Measurements from ENCODE around the gene DPP8.
"Not testable (repeated sequence)": the region's sequence is repeated elsewhere in the genome, so short reads cannot be mapped to it uniquely, and the experiment has no call there.

Gene DPP8

DNA sequence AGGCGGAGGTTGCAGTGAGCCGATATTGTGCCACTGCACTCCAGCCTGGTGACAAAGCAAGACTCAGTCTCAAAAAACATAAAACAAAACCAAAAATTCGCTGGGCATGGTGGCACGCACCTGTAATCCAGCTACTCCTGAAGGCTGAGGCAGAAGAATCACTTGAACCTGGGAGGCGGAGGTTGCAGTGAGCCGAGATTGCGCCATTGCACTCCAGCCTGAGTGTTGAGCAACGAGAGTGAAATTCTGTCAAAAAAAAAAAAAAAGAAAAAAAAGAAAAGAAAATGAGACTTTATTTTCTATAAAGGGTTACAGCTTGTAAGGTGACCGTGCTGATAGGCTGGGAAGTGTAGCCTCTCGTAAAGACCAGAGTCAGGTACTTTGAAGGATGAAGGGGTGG lies 6.7 kb upstream of the DPP8 start:
- DNase-seq (ENCODE audit: low spot score), result no peak

DNA sequence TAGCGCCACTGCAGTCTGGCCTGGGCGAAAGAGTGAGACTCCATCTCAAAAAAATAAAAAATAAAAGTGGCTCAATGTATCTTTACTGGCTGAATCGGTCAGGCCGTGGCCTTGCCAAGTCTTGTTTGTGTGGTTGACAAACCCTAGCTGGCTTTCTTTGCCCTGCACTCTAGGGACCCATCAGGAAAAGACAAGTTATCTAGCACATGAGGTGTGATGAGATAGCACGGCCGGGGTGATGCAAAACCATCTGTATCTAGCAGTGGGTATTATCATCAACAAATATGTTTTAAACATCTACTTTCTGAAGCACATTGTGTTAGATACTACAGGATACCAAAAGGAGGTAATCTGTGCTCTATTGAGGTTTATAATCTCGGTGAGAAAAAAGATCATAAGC lies 3.9 kb upstream of the DPP8 start:
- no peak for DNase-seq (ENCODE audit: low spot score)

DNA sequence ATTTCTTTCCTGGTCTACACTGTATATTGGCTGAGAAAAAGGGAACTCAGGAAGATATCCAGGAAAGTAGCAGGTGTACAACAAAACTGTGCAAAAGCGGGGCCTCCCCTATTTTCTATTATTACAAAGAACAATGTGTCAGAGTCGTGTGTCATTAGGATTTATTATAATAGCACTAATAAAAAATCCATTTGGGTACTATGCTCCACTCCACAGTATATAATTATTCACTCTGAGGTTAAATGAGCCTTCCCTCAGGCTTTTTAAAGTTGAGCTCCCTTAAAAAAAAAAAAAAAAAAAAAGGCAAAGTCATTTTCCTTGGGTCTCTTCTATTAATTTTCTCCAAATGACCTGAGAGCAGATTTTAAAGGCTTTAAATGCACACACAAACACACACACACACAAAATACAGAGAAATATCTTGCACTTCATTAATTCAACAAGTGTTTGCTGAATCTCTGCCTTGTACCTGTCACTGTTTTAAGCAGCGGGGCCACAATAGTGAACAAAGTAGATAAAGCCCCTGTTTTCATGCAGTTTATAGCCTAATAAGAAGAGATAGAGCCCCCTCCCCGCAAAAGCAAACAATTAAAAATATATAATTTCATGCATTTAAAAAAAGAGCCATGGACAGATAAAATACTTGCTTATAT lies 1.3 kb upstream of the DPP8 start:
- DNase-seq (ENCODE audit: low spot score), result no peak

DNA sequence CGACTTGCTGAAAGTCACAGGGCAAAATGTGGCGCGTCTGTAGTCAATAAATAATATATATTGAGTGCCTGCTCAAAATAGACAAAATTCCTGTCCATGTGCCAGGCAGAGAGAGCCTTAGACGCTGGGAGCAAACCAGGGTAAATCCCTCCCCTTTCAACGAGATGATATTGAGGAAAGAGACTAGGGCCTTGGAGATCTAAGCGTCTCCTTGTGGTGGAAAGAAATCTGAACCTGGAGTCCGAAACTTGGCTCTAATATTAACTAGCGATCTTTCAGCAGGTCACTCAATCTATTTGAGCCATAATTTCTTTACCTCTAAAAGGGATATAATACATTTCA lies 348 bp upstream of the DPP8 start:
- no peak for DNase-seq (ENCODE audit: low spot score)

DNA sequence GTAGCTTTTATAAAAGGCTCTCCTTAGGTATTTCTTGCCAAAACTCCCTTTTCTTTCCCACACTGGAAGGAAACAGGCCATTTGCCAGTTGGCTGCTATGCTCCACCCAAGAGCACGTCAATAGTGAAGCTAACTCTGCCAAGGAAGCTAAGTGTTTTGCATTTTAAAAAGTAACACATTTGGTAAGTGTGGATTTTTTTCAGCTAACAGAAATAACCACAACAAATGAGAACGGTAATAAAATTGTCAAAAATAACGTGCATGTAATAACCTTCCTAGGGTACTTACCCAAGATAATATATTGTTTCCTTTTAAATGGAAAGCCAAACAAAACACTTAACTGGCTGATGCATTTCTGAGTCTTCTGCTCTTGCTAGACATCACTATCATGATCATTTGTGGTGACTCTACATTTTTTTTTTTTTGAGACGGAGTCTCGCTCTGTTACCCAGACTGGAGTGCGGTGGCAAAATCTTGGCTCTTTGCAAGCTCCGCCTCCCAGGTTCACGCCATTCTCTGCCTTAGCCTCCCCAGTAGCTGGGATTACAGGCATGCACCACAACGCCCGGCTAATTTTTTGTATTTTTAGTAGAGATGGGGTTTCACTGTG lies 4.6 kb downstream of the DPP8 start:
- DNase-seq (ENCODE audit: low spot score), result no peak

DNA sequence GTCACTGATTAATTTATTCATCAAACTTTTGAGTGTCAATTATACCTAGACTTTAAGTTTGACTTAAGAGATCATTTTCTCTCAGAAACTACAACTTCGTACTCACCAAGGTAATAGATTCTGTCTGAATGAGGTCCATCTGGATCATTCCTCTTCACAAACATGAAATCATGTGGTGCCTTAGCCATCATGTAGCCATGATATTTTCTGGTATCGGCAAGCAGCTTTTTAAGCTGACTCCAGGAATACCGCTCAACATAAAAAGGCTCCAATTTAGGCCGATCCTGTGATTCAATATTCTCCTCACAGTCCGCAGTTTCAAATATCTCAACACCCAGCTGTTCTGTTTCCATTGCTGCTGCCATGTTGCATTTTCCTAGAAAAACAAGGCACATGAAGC lies 5.3 kb downstream of the DPP8 start:
- DNase-seq (ENCODE audit: low spot score), result no peak

DNA sequence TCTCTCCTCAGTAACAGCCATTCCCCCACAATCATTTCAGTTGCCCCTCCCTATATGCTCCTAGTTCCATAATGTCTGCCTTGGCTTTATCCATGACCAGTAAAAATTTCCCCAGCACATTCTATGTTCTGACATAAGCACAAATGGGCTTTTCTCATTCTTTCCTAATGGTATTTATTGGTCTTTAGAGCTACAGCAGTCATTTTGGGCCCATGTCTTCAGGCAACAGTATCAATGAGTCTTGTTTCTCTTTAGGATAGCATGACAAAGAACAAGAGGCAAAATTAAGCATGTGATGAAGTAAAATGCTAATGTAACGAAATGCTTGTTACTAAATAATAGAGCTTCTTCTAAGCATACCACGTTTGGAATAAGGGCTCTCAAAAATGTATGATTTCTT lies 8.2 kb downstream of the DPP8 start:
- DNase-seq (ENCODE audit: low spot score), result no peak

DNA sequence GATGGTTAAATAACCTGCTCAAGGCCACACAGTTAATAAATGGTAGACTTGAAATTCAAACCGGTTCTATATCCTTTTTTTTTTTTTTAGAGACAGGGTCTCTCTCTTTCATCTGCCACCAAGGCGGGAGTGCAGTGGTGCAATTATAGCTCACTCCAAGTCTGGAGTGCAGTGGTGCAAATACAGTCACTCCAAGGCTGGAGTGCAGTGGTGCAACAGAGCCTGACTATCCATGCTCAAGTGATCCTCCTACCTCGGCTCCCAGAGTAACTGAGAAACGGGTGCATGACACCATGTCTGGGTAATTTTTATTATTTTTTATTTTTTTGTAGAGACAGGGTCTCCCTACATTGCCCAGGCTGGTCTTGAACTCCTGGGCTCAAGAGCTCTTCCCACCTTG lies 23.4 kb downstream of the DPP8 start:
- DNase-seq (ENCODE audit: low spot score), result no peak

DNA sequence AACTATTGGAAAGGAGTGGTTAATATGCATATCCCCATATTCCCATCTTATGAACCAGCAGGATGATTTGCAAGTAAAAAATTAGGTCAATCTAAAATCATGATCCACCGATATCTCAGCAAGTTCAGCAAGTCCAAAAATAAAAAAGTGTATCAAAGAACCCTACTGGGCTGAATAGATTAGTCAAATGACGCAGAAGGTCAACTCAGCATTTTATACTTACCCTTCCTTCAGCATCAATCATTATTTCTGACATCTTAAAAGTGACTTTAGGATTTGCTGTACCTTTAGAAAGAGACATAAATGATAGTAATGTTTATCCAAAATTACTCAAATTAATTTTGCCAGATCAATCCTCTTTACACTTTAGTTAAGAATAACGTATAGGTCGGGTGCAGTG lies 32.6 kb downstream of the DPP8 start:
- no peak for DNase-seq (ENCODE audit: low spot score)

DNA sequence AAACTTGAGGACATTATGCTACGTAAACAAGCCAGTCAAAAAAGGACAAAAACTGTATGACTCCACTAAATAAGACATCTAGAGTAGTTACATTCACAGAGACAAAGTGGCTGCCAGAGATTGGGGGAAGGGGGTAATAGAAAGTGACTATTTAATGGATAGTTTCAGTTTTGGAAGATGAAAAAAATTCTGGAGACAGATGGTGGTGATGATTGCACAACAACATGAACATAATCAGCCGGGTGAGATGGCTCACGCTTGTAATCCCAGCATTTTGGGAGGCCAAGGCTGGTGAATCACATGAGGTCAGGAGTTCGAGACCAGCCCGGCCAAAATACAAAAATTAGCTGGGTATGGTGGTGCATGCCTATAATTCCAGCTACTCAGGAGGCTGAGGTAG lies 40.6 kb downstream of the DPP8 start:
- no peak for DNase-seq (ENCODE audit: low spot score)

DNA sequence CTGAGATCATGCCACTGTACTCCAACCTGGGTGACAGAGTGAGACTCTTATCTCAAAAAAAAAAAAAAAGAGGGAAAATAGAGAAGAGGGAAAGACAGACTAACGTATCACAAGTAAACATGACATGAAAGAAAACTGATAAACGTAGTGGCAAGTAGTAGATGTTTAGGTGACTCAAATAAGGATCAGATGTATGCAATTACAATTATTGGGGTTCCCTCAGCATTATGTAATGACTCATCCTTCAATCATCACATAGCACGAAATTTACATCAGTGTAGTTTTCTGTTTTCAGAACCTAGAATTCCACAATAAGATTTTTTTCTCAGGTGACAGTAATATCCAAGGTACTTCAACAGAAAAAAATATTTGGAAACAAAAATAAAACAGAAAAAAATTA lies 46.6 kb downstream of the DPP8 start:
- DNase-seq (ENCODE audit: low spot score), result no peak

DNA sequence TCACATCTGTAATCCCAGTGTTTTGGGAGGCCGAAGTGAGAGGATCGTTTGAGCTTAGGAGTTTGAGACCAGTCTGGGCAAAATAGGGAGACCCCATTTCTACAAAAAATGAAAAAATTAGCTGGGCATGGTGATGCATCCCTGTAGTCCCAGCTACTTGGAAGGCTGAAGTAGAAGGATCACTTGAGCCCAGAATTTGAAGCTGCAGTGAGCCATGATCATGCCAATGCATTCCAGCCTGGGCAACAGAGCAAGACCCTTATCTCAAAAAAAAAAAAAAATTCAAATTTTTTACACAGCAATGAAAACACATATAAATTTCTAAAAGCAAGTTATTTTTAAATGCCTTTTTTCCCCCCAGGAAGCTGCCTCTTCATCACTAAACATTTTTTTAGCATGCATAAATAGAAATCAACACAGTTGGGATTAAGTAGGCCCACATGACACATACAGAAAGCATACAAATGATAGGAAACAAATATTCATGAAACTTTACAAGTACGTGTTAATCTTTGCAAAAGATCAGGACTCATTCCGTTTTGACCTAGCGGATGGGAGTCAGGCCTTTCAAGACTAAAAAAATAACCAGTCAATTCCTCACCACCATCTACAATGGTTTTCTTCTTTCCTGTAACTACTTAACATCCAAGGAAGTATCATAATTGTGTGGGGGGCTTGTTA lies 49.1 kb downstream of the DPP8 start:
- DNase-seq (ENCODE audit: low spot score), result no peak

DNA sequence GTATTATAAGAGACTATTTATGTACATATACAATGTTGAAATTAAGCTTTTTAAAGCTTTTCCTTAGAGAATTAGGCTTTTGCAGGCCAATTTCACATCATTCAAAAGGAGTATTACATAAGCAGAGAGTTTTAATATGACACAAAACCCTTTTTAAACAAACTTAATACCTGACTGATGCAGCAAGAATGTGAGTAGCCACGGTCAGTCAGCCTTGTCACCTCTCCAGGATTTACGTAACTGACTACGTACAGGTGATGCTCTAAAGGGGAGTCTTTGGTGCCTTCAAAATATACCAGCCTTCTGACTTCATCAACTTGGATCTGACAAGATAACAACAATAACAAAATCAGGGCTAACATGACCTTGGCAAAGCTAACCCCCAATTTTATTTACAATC lies 50.6 kb downstream of the DPP8 start:
- DNase-seq (ENCODE audit: low spot score), result no peak

DNA sequence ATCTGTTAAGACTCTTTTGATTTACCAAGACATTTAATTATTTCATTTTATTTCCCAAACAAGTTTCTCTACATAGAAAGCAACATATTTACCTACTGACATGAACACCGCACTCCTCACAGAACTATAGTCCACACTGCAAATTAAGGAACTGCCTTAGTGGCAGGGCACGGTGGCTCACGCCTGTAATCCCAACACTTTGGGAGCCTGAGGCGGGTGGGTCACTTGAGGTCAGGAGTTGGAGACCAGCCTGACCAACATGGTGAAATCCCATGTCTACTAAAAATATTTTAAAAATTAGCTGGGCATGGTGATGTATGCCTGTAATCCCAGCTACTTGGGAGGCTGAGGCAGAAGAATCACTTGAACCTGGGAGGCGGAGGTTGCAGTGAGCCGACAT lies 54.4 kb downstream of the DPP8 start:
- DNase-seq (ENCODE audit: low spot score), result not testable (repeated sequence)

DNA sequence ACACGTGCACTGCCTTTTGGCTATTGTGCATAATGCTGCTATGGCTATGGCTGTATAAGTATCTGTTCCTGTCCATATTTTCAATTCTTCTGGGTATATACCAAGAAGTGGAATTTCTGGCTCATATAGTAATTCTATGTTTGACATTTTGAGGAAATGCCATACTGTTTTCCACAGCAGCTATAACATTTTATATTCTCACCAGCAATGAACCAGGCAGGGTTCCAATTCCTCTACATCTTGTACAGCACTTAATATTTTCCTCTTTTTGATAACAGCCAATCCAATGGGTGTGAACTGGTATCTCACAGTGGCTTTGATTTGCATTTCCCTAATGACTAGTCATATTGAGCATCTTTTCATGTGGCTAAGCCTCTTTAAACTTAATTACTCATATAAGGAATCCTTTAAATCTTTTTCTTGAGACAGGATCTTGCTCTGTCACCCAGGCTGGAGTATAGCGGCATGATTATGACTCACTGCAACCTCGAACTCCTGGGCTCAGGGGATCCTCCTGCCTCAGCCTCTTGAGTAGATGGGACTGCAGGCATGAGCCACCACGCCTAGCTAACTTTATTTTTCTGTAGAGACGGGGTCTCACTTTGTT lies 56.6 kb downstream of the DPP8 start:
- DNase-seq (ENCODE audit: low spot score), result no peak

DNA sequence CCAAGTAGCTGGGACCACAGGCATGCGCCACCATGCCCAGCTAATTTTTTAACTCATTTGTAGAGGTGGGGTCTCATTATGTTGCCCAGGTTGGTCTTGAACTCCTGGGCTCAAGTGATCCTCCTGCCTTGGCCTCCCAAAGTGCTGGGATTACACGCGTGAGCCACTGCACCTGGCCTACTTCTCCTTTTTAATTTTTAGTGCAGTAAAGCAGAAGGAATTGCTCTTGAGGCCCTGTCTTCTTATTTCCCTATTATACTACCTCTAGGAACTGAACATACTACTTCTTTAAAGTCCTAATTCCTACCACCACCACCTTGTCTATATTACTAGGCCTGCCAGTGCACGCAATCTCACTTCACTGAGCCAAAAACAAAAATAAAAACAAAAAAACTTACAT lies 62.2 kb downstream of the DPP8 start:
- not testable (repeated sequence) for DNase-seq (ENCODE audit: low spot score)

DNA sequence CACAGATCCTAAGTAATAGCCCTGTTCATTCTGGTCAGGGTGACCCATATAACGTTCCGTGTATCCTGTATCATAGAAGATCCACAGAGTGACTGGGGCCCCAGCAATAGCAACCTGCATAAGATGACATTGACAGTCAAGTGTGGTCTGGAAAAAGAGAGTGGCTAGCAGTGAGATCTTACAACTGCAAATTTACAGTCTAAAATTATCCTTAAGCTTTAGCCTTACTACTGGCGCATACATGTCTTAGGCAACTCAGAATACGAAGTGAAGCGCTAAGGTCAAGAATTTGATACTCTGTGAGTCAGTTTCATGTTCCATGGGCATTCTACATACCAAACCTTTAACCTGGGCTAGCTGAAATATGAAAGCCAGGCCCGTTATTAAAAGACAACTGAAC lies 65.5 kb downstream of the DPP8 start:
- DNase-seq (ENCODE audit: low spot score), result no peak

DNA sequence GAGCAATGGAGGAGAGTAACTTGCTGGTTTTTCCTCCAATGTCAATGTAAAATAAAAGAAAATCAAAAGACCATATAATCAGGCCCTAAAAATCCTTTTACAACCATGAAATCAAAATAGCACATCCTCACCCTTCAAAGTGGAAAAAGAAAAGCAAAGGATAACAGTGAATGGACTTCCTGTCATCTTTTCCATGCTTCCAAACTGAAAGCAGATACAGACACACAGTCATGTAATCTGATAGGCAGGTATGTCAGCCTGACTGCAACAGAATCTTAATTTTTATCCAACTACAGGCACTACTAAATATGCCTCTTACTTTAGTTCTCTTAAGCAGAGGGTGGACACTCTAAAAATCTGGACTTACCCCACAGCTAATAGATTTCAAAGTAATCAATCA lies 66.9 kb downstream of the DPP8 start:
- DNase-seq (ENCODE audit: low spot score), result no peak

DNA sequence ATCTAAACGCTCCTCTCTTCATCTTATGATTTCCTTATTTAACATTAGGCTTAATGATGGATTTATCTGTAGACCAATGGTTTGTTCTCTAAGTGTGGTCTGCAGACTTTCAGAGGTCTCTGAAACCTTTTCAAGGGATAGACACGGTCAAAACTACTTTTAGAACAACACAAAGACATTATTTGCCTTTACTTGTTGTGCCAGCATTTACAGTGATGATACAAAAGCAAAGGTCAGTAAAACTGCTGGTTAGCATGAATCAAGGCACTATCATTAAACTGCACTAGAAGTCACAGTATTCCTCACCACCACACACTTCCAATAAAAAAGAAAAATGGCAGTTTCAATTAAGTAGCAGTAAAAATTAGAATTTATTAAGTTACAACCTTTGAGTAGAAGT lies 70.3 kb downstream of the DPP8 start:
- no peak for DNase-seq (ENCODE audit: low spot score)

DNA sequence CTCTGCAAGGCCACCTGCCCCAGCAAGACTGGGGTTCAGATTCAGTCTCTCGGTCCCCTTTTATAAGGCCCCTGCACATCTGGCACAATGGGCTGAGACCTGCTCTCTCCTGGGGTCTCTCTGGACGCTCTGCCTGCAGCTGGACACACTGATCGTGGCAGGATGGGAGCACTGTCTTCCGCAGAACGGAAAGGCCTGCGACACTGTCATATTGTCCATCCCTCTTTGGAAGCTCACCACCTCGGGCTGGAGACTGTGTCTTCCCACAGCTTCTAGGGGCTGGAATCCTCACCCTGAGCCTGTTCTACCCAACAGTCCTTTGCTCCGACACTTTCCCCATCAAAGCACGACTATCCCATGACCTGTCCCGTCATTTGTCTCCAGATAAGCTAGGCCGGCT lies 83.3 kb downstream of the DPP8 start:
- no peak for DNase-seq (ENCODE audit: low spot score)

DNA sequence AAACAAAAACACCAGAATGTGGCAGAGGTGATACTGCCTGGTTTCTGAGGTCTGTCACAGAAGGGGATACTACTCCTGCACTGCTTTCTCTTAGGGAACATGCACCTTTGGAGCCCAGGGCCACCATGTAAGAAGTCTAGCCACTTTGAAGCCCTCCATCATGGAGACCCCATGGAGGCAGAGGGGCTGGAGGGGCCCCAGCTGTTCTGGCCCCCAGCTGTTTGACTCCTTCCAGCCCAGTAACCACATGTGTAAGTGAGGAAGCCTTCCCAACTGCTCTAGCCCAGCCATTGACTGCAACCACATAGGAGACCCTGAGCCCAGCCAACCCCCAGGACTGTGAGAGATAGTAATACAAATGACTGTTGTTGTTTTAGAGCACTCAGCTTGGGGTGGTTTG lies 85.8 kb downstream of the DPP8 start:
- DNase-seq (ENCODE audit: low spot score), result no peak

DNA sequence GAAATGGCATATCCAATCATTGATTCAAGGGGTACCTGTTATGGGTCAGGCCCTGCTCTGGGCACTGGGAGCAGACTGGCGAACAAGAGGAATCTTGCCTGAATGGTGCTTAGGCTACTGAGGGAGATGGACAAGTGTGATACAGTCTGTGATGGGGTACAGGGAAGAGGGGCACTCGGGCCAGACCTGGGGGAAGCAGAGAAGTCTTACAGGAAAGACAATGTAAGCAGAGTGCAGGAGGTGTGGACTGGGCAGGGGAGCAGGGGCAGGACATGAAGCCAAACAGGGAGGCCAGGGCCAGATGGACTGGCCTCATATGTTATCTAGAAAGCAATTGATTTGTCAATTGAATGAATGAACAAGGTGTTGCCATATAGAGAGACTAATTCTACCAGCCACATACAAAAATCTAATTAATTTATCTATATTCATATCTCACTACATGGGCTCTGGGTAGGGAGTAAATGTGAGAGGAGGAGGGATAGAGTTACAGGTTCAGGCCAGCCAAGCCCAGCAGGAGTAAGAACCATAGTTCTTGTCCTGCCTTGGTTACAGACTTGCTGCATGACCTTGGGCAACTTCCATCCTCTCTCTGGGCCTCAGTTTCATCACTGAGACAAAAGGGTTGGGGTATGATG lies 91.2 kb downstream of the DPP8 start:
- DNase-seq (ENCODE audit: low spot score), result no peak

DNA sequence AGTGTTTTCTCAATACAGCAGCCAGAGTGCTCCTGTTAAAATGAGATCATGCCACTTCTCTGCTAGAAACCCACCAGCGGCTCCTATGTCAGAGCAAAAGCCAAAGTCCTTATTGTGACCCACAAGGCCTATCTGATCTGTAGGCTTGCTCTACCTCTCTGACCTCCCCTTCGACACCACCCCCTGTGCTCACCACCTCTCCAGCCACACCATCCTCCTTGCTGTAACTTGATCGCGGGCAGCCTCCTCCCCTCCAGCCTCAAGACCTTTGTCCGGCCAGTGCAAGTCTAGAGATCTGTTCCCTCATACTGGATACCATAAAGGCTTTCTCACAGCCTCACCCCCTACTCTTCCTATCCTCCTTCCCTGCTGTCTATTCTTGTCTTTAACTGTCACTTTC lies 92.8 kb downstream of the DPP8 start:
- no peak for DNase-seq (ENCODE audit: low spot score)
